ENCODE results near the gene CCDC63. TPM values are rescaled to one million over a fixed set of nuclear protein-coding genes. Genes with fewer than 3 reads are reported as not detected.
A peak's percentile ranks its signal among the peaks of the same experiment; 100 is the strongest.

CCDC63 gene
- total and polyA plus RNA-seq, 9 of the 15 experiments (the other 6 are each of a cell fraction or from before 2014, with no cell fraction given): not detected

DNA sequence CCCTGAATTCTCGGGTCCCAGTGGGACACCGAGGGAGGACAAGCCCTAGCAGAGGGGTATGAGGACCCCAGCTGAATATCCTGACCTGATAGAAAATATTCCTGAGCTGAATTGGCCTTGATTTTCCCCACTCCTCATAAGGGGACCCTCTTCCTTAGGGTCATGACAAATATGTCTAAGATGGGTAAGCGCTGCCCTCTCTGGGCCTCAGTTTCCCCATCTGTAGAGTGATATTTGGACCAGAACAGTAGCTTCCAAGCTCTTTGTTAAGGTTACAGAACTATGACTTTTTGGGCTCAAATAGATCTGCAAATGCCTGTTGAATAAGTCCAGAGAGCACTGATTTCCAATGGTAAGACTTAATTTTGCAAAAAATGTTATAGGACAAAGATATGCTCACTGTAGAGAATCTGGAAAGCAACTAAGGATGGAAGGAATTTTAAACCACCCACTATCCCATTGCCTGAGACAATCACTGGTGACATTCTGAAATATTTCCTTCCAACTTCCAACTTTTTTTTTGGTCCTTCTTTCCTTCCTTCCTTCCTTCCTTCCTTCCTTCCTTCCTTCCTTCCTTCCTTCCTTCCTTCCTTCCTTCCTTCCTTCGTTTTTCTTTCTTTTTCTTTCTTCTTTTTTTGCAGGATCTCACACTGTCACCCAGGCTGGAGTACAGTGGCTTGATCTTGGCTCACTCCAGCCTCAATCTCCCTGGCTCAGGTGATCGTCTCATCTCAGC lies 41.6 kb downstream of the CCDC63 start:
- 0 out of 2 replicates have a peak, but pooled peaks have one; percentile 44 for TF ChIP-seq ZNF512 (tag; IDR thresholded peaks at IDR 0.05)
- no peak for TF ChIP-seq CBX1 (IDR thresholded peaks at IDR 0.05; ENCODE audit: low read depth)
- Histone ChIP-seq H3K27me3 (ENCODE audit: control insufficient read depth in 2 of 2, insufficient read depth in 2 of 2, low read length in 2 of 2) (peaks cover 3 to 18% of the 10 kb centered on the region in 2 experiments), H3K4me2 (ENCODE audit: insufficient read depth, low read length) (no peak overlapping the region), H3K4me3 (no peak overlapping the region), H3K9me1 (ENCODE audit: control insufficient read depth, insufficient read depth, low read length) (no peaks in the 10 kb centered on the region), H3K27ac (ENCODE audit: extremely low read depth, low read depth, low read length) (no peak overlapping the region), H3K9ac (ENCODE audit: insufficient read depth in 1 of 2, low read depth in 2 of 2, low read length in 2 of 2) (no peak overlapping the region), H3K9me3 (replicated peaks; ENCODE audit: control insufficient read depth, insufficient read depth, low read depth, low read length) (no peaks in the 10 kb centered on the region), H3K36me3 (ENCODE audit: control insufficient read depth, insufficient read depth, low read length) (no peaks in the 10 kb centered on the region), H4K20me1 (replicated peaks; ENCODE audit: control insufficient read depth, insufficient read depth, low read length) (no peaks in the 10 kb centered on the region), H3K4me1 (replicated peaks in 1 of 2; ENCODE audit: control insufficient read depth in 2 of 2, insufficient read depth in 2 of 2, low read length in 2 of 2) (no peaks in the 10 kb centered on the region), H2AFZ (ENCODE audit: low read depth, low read length) (no peak overlapping the region), H3K79me2 (ENCODE audit: control insufficient read depth, insufficient read depth, low read length) (no peaks in the 10 kb centered on the region)
- in situ Hi-C loops (cut with MboI): no loop called here
- POLR2A ChIA-PET: interaction anchor here (0.7 kb wide), 1 partner anchor 420 kb away, joined by 3 read pairs; the partner anchor contains the start of gene GPN3
- BruUV-seq (replicated peaks): no TSS peak
- CTCF ChIA-PET (ENCODE audit: low intra/inter-chr PET ratio): interaction anchor here (0.7 to 1.3 kb wide), 4 partner anchors 62 to 438 kb away, joined by 3 to 15 read pairs (median 4); partner anchors contain the start of gene ARPC3
- no peak for ATAC-seq
- DNase-seq (ENCODE audit: extremely low read depth in 1 of 4, low spot score in 3 of 4): no peak
- no peak for FAIRE-seq
- intact Hi-C loops (cut with micrococcal nuclease): loop anchor here (5.0 to 10.0 kb wide), 5 partner anchors 61 to 436 kb away; partner anchors contain the start of gene ARPC3
- 8% methylated on average over 5 of the region's 5 CpGs for WGBS (ENCODE audit: insufficient coverage, low coverage, missing lambda C conversion rate)

Data from K562 (cell line).